Uterus (tissue), 4 donors: ENCODE results near the gene AIG1. TPM values are rescaled to one million over a fixed set of nuclear protein-coding genes. Genes with fewer than 3 reads are reported as not detected.

ENCODE experiments used
- DNase-seq, 2 donors: peaks; one replicate each; pipeline ENCODE4 v3.0.0-alpha.2; 2019 to 2020
- H3K27ac ChIP-seq, 2 donors: fragments of 200-600 bp; sonication (generic); 1 replicate in 1 of 2; 2 replicates in 1 of 2; pipeline ENCODE4 v1.5.1; 2016 to 2018
- H3K27me3 ChIP-seq, 2 donors: fragments of 200-600 bp; sonication (generic); one replicate each; pipeline ENCODE4 v1.5.1; 2018 to 2019; ENCODE audit warnings: control low read depth in 1 of 2
- H3K36me3 ChIP-seq, 2 donors: fragments of 200-600 bp; sonication (generic); one replicate each; pipeline ENCODE4 v1.5.1; 2019; ENCODE audit warnings: control low read depth in 1 of 2
- H3K4me1 ChIP-seq, 2 donors: fragments of 200-600 bp; sonication (generic); one replicate each; pipeline ENCODE4 v1.5.1; 2018 to 2019; ENCODE audit warnings: control low read depth in 1 of 2
- H3K4me3 ChIP-seq, 2 donors: fragments of 200-600 bp; sonication (generic); 1 replicate in 1 of 2; 2 replicates in 1 of 2; pipeline ENCODE4 v1.5.1; 2018 to 2019; ENCODE audit warnings: mild to moderate bottlenecking in 1 of 2
- H3K9me3 ChIP-seq, 2 donors: fragments of 200-600 bp; sonication (generic); one replicate each; pipeline ENCODE4 v1.5.1; 2019; ENCODE audit warnings: control low read depth in 1 of 2
- CTCF ChIP-seq, 4 experiments: fragments of 200-600 bp in 2 of 4; fragments of 450-650 bp in 2 of 4; sonication (generic) in 2 of 4; IDR thresholded peaks; one replicate each; pipeline ENCODE4 v1.5.1; 2016 to 2019; ENCODE audit warnings: antibody characterized with exemption in 4 of 4, mild to moderate bottlenecking in 2 of 4, moderate library complexity in 1 of 4
- POLR2A ChIP-seq, 2 donors: fragments of 450-650 bp; IDR thresholded peaks; one replicate each; pipeline ENCODE4 v1.6.1; 2016; ENCODE audit warnings: antibody characterized with exemption in 2 of 2, mild to moderate bottlenecking in 1 of 2, moderate library complexity in 1 of 2
- intact Hi-C: fragments of 100-400 bp; cut with DNase I; formaldehyde crosslinking; loops from one replicate; pipeline ENCODE4 v1.15.1; 2023; ENCODE audit warnings: low total_unique reads
- total RNA-seq, 4 donors: library from RNA; depleted of rRNA in 3 of 4; stranded (reverse); fragments of >200 nt in 3 of 4; gene quantifications; one replicate each; pipeline versions ENCODE4 v1.1.0 to v1.2.4, GENCODE V29; 2014 to 2023
- donor health status: DM: yes; HTN: yes; CAD: no.

The AIG1 gene
- total RNA-seq, 4 donors from 2014 or later, result 6.9 to 36.6 (median 27.8) TPM

GRCh38 chr6:143111443-143111842 is 50.8 kb downstream of the AIG1 start:
- intact Hi-C loops, result no loop called here
- H3K4me1 ChIP-seq, result no peaks in the 10 kb centered on the region
- TF ChIP-seq POLR2A (IDR thresholded peaks at IDR 0.05), result no peak
- no peak for TF ChIP-seq CTCF (IDR thresholded peaks at IDR 0.05)

DNA sequence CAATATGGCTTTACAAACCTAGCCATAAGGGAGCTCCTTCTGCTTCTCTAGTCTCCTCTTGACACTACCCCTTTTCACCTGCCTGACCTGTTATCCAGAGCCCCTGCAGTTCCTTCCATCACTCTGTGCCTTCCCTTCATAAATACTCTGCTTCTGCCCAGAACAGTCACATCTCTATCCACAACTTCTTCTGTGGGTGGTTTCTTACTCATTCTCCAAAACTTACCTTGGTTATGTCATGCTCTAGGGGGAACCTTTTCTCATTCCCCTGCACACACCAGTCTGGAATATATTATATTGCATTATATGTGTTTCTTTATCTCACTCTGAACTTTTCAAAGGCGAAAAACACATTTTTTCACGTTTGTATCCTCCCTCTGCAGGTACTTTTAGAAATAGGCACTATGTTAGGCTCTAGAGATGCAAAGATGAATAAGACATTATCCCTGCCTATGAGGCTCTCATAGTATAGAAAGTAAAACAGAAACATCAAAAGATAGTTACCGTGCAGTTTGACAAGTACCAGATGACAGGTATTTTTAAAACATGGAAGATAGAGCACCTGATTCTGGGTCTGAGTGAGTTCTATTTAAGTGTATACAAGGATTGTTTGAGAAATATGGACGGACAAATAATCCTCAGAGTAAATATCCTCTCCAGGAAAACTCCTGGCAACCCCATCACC is 51.5 kb downstream of the AIG1 start:
- no peak for DNase-seq
- TF ChIP-seq POLR2A (IDR thresholded peaks at IDR 0.05) (no peak), CTCF (IDR thresholded peaks at IDR 0.05) (no peak)
- Histone ChIP-seq H3K36me3 (no peaks in the 10 kb centered on the region), H3K4me3 (no peak overlapping the region), H3K27me3 (no peaks in the 10 kb centered on the region), H3K4me1 (no peaks in the 10 kb centered on the region), H3K9me3 (no peaks in the 10 kb centered on the region), H3K27ac (no peak overlapping the region)
- intact Hi-C loops, result no loop called here

More at GRCh38 chr6:143111443-143111842, 50.8 kb downstream of the AIG1 start:
- Histone ChIP-seq H3K27me3 (no peaks in the 10 kb centered on the region), H3K9me3 (no peaks in the 10 kb centered on the region), H3K4me3 (no peak overlapping the region), H3K27ac (no peak overlapping the region), H3K36me3 (no peaks in the 10 kb centered on the region)
- DNase-seq, result no peak

DNA sequence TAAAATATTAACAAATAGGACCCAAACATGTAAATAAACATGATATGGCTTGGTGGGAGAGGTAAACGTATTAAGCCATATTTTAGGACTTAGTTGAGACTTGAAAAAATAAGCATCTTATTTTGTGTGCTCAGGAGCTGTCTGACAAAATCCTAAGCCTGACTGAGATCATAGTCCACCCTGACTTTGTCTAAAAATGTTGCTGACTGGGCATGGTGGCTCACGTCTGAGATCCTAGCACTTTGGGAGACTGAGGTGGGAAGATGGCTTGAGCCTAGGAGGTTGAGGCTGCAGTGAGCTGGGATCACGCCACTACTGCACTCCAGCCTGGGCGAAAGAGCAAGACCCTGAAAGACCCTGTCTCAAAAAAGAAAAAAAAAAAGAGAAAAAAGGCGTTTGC is 52.1 kb downstream of the AIG1 start:
- intact Hi-C loops, result no loop called here
- no peaks in the 10 kb centered on the region for H3K9me3 ChIP-seq
- no peak overlapping the region for H3K4me3 ChIP-seq
- no peak for DNase-seq
- TF ChIP-seq POLR2A (IDR thresholded peaks at IDR 0.05) (no peak), CTCF (IDR thresholded peaks at IDR 0.05) (no peak)
- no peaks in the 10 kb centered on the region for H3K27me3 ChIP-seq
- H3K4me1 ChIP-seq, result no peaks in the 10 kb centered on the region
- H3K27ac ChIP-seq, result no peak overlapping the region
- H3K36me3 ChIP-seq, result no peaks in the 10 kb centered on the region

- Histone ChIP-seq H3K36me3 (no peaks in the 10 kb centered on the region), H3K4me3 (no peak overlapping the region), H3K9me3 (no peaks in the 10 kb centered on the region), H3K4me1 (no peaks in the 10 kb centered on the region), H3K27me3 (no peaks in the 10 kb centered on the region), H3K27ac (no peak overlapping the region)
- intact Hi-C loops, result no loop called here
- no peak for DNase-seq
- no peak for TF ChIP-seq POLR2A (IDR thresholded peaks at IDR 0.05)
- no peak for TF ChIP-seq CTCF (IDR thresholded peaks at IDR 0.05)
Observed at GRCh38 chr6:143115728-143116127, 55.0 kb downstream of the AIG1 start.

GRCh38 chr6:143117108-143117507 is 56.4 kb downstream of the AIG1 start:
- Histone ChIP-seq H3K27me3 (no peaks in the 10 kb centered on the region), H3K4me1 (no peaks in the 10 kb centered on the region), H3K36me3 (no peaks in the 10 kb centered on the region), H3K27ac (no peak overlapping the region), H3K4me3 (no peak overlapping the region), H3K9me3 (no peaks in the 10 kb centered on the region)
- intact Hi-C loops, result no loop called here
- no peak for DNase-seq
- TF ChIP-seq POLR2A (IDR thresholded peaks at IDR 0.05) (no peak), CTCF (IDR thresholded peaks at IDR 0.05) (no peak)
